HG02763 (cell line): ENCODE measurements around the gene KCNK2.

Experiments
- ATAC-seq: cut with Tn5 transposase; IDR thresholded peaks from one replicate; pipeline ENCODE4 v1.9.1; 2021; ENCODE audit warnings: mild to moderate bottlenecking, moderate library complexity; ENCODE audit not compliant: unreplicated experiment

The KCNK2 gene, protein sequence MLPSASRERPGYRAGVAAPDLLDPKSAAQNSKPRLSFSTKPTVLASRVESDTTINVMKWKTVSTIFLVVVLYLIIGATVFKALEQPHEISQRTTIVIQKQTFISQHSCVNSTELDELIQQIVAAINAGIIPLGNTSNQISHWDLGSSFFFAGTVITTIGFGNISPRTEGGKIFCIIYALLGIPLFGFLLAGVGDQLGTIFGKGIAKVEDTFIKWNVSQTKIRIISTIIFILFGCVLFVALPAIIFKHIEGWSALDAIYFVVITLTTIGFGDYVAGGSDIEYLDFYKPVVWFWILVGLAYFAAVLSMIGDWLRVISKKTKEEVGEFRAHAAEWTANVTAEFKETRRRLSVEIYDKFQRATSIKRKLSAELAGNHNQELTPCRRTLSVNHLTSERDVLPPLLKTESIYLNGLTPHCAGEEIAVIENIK

DNA sequence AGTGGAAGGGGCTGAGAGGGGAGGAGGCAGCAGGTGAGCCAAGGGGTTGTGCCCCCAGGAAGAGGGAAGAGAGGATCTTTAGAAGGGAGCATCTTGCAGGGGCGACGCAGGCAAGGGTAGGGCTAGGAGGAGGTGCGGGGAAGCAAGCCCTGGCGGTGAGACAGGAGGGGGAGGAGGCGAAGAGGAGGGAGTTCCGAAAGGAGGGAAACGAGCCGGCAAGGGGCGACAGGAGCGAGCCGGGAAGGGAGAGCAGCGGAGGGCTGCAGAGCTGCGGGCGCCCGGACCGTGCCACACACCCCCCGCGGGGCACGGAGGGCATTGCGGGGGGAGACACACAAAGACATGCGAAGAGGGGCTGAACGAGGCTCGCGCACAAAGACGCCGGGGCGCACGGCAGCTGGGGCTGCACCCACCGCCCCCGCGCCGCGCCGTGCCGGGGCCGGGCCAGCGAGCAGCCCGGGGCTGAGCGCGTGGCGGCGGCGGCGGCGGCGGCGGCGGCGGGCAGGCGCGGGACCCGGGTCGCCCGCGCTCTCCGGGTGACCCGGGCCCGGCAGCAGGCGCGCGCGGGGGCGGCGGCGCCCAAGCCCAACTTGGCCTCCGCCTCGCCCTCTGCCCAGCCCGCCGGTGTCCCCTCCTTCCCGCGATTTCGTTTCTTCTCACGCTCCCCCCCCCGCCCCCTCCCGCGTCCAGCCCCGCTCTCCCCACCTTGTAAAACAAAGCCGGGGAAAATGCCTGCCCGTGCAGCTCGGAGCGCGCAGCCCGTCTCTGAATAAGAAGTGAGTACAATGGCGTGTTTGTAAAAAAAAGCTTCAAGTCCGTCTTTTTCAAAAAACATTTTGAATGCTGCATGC is at the start of gene KCNK2:
Gene KCNK2 (plus strand): TSS at position 206 of the 851 bp plus-strand sequence. CDS start 649 bp downstream, outside the sequence.
- ATAC-seq: no peak

DNA sequence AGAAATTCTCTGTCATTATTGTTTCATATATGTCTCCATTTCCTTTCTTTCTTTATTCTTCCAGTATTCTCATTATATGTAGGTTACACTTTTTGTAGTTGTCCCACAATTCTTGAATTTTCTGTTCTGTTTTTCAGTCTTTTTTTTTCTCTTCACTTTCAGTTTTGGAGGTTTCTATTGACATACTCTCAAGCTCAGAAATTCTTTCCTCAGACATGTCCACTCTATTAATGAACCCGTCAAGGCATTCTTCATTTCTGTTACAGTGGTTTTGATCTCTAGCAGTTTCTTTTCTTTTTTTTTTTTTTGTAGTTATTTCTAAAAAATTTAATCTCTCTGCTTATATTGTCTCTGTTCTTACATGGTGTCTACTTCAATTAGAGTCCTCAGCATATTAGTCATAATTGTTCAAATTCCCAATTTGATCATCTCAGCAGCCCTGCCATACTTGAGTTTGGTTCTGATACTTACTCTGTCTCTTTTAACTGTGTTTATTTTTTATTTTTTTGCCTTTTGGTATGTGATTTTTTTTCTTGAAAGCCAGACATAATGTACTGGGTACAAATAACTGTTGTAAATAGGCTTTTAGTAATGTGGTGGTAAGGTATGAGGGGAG is 49.5 kb upstream of the KCNK2 start:
- ATAC-seq: no peak

DNA sequence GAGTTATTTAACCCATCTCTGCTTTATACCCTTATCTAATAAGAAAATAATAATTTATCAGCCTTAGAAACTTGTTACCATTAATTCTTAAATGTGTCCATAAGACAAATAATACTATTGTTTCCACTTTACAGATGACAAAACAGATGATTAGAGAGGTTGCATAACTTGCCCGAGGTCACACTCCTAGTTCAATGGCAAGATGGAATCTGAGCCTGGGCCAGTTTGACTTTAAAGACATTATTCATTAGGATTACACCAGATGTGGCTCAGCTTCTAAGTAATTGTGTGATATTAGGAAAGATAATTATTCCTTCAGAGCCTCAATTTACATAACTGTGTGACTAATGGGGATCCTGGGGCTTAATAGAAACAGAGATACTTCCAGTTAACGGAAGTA is 42.3 kb upstream of the KCNK2 start:
- no peak for ATAC-seq

DNA sequence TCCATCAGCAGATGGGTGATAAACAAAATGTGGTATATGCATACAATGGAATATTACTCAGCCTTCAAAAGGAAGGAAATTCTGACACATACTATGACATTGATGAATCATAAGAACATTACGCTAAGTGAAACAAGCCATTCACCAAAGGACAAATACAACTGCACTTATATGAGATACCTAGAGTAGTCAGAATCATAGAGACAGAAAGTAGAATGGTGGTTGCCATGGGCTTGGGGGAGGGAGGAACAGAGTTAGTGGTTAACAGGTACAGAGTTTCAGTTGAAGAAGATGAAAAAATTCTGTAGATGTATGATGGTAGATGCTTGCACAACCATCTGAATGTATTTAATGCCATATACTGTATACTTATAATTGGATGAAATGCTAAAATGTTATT is 39.1 kb upstream of the KCNK2 start:
- no peak for ATAC-seq

DNA sequence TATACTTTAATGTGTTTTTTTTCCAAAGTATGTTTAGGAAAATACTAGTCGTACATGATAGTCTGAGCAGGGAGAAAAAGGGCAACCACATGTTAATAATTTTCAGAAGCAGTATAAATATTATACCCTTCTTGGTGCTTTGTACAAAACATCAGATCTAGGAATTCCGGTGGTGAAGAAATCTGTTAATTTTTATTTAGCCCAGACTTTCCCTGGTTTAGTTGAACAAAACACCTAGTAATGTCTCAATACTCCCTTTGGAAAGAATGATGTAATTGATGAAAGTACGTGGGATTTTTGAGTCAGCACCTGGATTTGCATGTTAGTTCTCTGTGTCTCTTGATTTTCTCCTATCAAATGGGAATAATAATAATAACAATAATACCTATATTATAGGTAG is 38.4 kb upstream of the KCNK2 start:
- ATAC-seq: no peak

DNA sequence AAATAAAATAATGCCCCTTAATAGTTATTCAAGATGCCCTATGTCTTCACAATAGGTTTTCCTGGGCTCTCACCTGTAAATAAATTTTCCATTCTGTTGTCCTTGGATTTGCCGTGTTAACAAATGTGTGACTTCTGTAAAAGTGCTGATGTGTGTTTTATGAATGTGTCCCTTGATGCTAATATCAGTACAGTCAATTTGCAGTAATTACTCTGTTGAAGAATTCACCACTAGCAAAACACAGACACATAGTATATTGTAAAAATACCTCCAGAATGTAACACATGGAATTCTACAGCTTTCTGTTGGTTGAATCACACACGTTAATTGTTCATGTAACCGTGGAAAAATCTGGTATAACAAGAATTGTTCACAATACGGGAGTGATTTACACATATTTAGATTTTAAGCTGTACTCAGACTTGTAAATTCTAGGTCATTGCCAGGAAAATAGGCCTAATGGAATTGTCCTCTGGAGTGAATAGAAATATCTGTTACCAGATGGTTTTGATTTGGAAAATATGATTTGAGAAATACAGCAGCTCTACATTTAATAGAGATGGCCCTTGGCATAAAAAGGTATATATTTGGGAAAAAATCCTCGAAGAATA is 36.7 kb upstream of the KCNK2 start:
- ATAC-seq: no peak

DNA sequence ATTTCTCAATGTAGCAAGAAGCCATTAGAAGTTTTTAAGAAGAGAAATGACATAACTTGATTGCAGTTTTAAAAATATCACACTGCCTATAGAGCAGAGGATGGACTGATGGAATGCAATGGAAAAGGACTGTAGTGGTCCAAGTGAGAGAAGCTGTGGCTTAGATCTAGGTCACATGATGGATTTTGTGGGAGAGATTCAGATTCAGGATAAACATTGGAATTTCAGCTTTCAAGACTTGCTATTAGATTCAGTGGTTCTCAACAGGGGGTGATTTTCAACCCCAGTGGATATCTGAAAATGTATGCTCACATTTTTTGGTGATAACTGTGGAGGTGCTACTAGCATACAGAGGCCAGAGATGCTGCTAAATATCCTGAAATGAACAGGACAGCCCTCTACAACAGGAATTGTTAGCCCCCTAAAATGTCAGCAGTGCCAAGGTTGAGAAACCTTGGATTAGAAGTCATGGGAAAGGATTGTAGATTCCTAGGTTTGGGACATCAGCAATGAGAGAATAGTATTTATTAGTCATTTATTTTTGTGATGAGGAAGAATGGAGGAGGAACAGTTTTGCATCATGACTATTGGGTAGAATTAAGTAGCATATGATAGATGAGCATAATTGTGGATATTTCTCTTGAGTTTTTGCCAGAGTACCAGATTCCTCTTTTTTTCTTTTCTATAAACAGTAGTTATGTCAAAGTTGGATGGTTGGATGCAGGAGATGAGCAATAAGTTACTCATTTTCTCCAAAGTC is 30.1 kb upstream of the KCNK2 start:
- no peak for ATAC-seq

DNA sequence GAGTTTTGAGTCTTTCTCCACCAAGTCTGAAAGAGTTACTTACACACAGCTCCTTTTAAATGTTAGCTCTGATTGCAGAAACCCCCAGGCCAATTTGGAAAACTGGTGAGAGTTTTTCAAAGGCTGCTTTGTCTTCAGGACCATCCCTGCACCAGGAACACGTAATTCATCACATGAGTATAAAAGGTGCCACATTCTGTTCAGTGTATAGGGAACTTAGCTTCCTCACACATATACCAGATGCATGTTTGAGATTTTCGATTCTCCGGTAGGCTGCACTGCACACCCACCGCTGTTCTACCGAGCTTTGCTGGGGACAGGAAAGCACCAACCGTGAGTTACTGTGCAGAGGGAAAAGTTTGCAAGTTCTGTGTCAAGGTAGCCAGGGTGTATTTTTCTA is 28.3 kb upstream of the KCNK2 start:
- no peak for ATAC-seq

DNA sequence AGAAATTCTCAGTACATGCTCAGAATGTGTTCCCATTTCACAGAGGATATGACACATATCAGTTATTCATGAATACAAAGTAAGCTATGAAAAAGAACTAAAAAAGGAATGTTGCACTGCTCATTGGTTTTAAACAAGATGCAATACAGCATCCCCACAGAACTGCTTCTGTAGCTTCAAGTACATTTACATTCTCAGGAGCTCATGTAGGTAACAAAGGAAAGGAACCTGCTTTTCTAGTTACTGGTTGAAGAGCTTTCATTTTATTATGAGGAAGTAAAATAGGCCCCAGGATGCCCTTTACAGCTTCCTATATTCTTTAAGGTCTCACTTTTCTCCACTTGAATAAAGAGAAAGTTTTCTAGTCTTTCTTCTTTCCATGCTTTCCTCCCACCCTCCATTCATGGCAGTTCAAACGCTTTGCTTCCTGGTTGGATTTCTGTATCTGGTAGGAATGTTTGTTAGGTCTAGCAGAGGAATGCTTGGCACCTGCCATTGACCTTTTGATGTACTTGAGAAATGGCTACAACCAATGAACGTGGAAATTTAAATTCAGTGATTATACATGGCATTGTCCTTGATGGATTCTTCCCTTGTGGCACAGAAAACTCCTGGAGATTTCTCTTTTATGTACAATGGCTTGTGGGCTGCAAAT is 27.1 kb upstream of the KCNK2 start:
- no peak for ATAC-seq

DNA sequence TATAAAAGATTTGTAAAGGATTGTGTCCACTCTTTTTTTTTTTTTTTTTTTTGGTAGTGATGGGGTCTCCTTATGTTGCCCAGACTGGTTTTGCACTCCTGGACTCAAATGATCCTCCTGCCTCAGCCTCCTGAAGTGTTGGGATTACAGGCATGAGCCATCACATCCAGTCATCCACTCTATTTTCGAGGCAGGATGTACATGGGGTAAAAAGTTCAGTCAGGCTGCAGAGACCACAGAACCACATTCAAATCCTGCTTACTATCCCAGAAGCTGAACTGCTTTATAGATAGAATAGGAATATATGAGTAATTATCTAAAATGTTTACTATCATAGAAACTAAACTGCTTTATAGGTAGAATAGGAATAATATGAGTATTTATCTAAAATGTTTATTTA is 26.0 kb upstream of the KCNK2 start:
- ATAC-seq: no peak

DNA sequence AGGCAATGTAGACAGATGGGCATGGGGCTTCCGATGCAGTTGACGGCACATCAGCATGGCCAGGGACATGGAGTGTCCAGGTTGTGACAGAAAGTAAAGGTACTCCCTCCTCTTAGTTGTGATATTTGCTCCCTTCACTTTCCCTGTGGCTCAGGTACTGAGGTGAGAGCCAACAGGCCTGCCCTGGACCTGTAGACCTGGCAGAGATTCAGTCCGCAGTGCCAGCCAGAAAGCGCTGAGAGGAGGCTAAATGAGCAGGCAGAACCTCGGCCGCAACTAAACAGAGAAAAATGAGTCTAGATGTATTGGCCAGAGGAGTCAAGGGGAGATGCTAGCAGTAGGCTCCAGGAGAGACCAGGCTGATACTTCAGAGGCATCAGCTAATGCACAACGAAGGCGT is 22.6 kb upstream of the KCNK2 start:
- no peak for ATAC-seq

DNA sequence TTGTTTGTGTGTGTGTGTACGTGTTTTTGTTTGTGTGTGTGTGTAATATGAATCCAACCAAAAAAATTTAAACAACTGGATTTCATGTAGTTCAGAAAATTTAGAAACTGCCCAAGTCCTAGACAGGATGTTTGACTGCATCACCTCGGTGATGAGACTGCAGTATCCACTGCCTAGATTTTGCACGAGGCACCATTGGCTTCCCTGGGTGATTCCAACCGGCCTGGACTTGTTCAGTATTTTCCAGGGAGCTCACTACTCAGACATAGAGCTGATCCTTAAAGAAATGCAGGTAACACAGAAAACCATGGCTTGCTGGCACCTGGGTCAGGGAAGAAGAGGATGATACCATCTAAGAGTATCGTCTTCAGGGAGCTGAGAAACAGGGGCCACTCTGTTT is 18.2 kb upstream of the KCNK2 start:
- ATAC-seq: no peak

DNA sequence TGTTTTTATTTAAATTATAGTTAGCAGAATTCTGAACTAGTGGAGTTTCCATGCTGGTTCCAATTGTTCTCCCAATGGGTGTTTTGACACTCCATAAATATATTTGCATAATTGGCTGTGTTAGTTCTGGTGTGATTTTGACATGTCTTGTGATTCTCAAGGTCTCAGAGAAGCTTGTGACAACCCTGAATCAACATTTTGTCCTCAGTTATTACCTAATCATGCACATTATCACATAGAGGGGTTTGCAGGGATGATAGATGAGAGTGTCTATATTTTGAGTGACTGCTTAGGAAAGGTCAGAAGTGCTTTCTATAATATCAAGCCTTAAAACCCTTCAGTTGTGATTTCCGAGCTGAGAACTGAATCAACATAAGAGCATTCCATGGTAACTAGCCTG is 11.5 kb upstream of the KCNK2 start:
- no peak for ATAC-seq

DNA sequence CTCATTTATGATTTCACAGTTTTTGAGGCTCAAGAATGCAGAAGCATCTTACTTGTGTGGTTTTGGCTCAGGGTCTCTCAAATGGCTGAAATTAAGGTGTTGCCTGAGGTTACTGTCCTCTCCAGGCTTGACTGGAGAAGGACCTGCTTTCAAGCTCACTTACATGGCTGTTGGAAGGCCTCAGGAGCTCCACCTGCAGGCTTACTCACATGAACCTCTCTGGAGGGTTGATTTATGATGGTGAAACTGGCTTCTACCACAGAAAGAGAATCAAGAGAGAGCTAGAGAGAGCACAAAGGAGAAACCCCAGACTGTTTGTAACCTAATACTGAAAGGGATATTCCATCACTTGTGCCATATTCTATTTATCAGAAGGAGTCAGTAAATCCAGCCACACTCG is 6.2 kb upstream of the KCNK2 start:
- peak; percentile 62 for ATAC-seq

DNA sequence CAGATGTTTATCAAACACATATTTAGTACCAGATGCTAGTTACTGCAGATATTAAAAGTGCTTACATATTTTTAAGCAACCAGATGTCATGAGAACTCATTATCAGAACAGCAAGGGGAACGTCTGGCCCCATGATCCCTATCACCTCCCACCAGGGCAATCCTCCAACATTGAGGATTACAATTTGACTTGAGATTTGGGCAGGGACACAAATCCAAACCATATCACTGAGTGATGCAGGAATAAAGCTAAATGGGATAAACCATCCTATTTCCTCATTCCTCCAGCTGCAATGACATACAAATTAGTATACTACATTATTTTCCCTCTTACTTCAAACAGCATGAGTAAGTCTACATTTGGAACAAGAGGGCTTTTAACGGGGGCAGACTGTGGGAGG is 3.1 kb upstream of the KCNK2 start:
- ATAC-seq: no peak

DNA sequence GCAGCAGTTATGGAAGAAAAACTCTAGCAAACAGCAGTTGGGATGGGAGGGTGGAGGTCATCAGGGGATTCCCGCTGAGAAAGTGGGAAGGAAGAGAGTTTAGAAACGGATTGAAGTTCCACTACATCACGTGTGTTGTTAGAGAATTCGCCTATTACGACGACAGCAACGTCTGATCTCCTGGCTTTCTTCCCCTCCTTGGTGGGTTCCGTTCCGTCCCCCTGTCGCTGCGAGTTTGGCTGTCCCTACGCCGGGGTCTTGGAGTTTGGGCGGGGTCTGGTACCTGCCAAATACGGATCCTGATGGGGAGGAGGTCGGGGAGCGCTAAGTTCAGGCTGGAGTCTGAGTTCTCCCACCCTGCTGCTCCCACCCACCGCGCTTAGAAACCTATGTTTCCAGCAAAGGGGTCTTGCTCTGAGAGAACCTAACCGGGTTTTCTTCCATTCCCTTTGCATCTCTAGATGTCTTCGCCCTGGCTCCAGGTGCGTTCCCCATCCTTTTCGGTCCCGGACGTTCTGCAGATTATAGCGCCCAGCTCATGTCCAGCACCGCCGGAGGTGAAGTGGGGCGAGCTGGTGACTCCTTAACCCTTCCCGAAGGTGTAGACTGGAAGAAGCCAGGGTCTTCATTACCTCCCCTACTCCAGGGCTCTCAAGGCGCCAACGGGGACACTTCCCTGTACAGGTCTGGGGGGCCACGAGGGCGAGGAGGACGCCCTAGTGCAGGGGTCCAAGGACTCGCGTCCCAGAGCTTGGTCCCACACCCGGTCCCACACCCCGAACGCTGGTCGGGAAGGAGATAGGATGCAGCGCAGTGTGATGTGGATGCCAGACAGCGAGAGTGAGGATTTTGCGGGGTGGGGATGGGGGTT is 641 bp upstream of the KCNK2 start:
- ATAC-seq: no peak

DNA sequence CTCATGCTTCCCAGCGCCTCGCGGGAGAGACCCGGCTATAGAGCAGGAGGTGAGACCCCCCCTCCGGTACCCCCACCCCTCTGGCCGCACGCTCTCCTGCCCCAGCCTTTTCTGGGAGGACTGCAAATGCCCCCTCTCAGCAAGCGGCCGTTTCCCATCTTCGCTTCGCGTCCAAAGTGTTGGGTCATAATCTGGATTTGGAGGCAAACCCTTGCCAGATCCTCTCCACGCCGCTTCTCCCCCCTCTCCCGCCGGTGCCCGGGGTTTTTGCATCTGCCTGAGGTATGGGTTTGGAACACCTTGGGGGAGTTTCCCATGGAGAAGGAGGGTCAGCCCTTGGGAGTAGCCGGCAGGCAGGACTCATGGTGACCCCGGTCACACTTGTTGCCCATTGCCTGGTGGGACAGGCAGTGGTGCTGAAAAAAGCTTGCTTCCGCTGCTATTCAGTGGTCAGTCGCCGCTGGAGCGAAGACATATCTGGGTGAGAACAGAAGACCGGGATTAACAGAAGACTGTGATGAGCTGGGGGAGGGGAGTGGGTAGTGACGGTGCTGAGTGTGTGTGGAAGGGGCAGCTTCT is 935 bp downstream of the KCNK2 start:
- ATAC-seq: no peak

DNA sequence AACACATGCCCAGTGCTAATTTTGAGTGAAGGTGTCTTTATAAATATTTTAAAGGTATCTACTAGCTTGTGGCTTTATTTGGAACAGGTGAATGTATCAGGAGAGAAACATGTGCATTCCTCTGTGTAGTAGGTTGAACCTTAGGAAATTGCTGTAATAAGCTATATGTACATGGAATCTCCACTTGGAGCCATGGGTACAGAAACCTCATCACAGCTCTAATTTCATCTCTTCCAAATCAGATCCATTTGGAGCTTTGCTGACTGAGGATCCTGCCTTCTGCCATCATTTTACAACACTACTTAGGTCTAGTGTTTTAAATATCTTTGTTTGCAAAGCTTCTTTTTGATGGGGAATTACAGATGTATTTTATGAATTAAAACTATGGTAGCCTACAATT is 2.1 kb downstream of the KCNK2 start:
- ATAC-seq: no peak

DNA sequence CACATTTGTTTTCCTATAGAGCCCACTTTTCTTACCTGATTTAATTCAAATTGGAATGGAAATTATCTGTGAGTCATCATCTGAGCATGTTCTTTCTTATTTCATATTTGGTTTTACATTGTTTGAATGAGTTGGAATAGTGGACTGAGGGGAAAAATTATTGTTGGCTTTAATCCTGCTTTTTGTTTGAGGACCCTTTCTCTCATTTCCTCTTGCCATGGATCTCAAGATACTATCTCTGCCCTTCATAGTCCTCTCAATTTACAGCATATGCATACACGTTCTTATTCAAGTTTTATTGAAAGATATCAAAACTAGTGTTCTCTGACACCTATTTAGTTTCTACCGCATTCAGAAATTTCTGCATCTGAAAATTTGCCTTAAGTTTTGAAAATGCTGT is 5.1 kb downstream of the KCNK2 start:
- ATAC-seq: no peak
